Measurements from ENCODE around the gene CARMIL1. TPM values are rescaled to one million over a fixed set of nuclear protein-coding genes. Genes with fewer than 3 reads are reported as not detected.

The CARMIL1 gene
- total and polyA plus RNA-seq, 2 of the 8 experiments (the other 6 are each of a cell fraction or from before 2014, with no cell fraction given) = 20.3 to 40.4 TPM

DNA sequence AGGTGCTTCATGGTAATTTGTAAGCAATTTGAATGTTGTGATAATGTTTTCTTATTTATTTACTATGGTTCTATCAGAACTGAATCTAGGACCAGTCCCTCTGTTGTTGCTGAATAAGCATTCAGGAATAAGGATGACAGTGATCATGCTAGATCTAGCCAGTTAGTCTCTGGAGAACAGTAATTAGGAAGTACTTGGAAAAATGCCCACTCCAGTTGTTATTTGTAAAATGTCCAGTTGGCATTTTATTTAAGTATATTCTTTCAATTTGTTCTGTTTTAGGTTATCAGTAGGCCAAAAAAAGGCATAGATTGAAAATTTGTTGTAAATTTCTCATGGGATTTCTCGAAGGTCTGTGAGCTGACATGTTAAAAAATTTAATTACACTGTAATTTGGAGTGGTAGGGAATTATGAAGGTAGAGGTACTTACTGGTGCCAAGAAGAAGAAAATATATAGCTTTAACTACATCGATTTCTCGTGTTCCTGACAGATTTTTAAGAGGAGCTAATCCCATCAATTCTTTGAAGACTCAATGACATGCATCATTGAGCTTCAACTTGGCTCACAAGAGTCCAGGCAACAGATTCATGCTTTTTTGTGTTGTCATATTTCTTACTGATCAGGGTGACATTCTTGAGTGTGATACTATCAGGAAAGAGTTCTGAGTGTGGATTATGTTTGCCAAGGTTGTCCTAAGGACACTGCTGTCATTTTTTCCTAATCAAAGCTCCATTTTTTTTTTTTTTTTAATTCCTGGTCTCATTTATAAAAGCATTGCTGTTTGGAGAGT lies 177.3 kb downstream of the CARMIL1 start:
- no peaks in the 10 kb centered on the region for H3K79me1 ChIP-seq (ENCODE audit: low read depth, low read length)
- no peaks in the 10 kb centered on the region; a peak in 1 of 8 replicates for H3K36me3 ChIP-seq (ENCODE audit: control insufficient read depth in 2 of 4, insufficient read depth in 4 of 4, low read length in 3 of 4)
- H3K4ac ChIP-seq (replicated peaks; ENCODE audit: insufficient read length, low read depth, low read length) = no peak overlapping the region
- no peak overlapping the region for H3K23ac ChIP-seq (ENCODE audit: insufficient read length)
- H2BK12ac ChIP-seq (ENCODE audit: low read depth, low read length) = no peak overlapping the region
- FAIRE-seq = no peak
- no peak overlapping the region for H2BK5ac ChIP-seq (ENCODE audit: low read depth, low read length)
- H4K91ac ChIP-seq (replicated peaks; ENCODE audit: insufficient read length, low read length) = no peak overlapping the region
- H3K4me3 ChIP-seq (ENCODE audit: extremely low read depth in 1 of 4, insufficient read depth in 2 of 4, low read depth in 3 of 4, low read length in 4 of 4) = no peak overlapping the region
- H3K9ac ChIP-seq (replicated peaks in 1 of 4; ENCODE audit: extremely low read depth in 1 of 4, low read depth in 3 of 4, low read length in 3 of 4) = no peak overlapping the region
- ChIA-PET POLR2A (ENCODE audit: partially characterized antibody) (interaction anchor here (0.6 kb wide), 1 partner anchor 21 kb away, joined by 3 read pairs; no protein-coding TSS in a partner anchor), CTCF (ENCODE audit: partially characterized antibody) (interaction anchor here (0.6 to 1.4 kb wide), 8 partner anchors 16 to 210 kb away, joined by 3 to 6 read pairs (median 3); partner anchors contain the start of gene CARMIL1)
- H4K20me1 ChIP-seq (replicated peaks in 1 of 2; ENCODE audit: control insufficient read depth in 1 of 2, insufficient read depth in 2 of 2, low read length in 2 of 2) = no peaks in the 10 kb centered on the region
- no peak overlapping the region for H4K8ac ChIP-seq (ENCODE audit: extremely low read depth, insufficient read depth, low read length)
- no peak overlapping the region for H3K4me2 ChIP-seq (ENCODE audit: insufficient read depth in 1 of 2, low read depth in 2 of 2, low read length in 2 of 2)
- no peak overlapping the region for H2BK15ac ChIP-seq (ENCODE audit: low read length)
- H3K4me1 ChIP-seq (replicated peaks in 1 of 4; ENCODE audit: control insufficient read depth in 3 of 4, insufficient read depth in 4 of 4, low read length in 3 of 4) = peaks cover 0 to 6% (median 1%) of the 10 kb centered on the region in 4 experiments; a peak in 2 of 7 replicates
- no peak overlapping the region for H4K5ac ChIP-seq (ENCODE audit: insufficient read length, low read depth, low read length)
- no peak overlapping the region for H3K14ac ChIP-seq (ENCODE audit: insufficient read length)
- TF ChIP-seq SP1 (IDR thresholded peaks at IDR 0.05; ENCODE audit: low read depth, low read length) (no peak), POLR2A (IDR thresholded peaks at IDR 0.05; ENCODE audit: control extremely low read depth in 1 of 2, low read depth in 2 of 2, low read length in 2 of 2) (no peak), CBX8 (IDR thresholded peaks at IDR 0.05; ENCODE audit: borderline replicate concordance, low read depth, low read length) (no peak), CBX5 (IDR thresholded peaks at IDR 0.05; ENCODE audit: low read depth, low read length) (no peak), BCL11A (IDR thresholded peaks at IDR 0.05; ENCODE audit: low read depth in 2 of 2, low read length in 2 of 2) (no peak), BRCA1 (IDR thresholded peaks at IDR 0.05; ENCODE audit: low read depth, low read length) (no peak)
- TF ChIP-seq, protein P1, sequence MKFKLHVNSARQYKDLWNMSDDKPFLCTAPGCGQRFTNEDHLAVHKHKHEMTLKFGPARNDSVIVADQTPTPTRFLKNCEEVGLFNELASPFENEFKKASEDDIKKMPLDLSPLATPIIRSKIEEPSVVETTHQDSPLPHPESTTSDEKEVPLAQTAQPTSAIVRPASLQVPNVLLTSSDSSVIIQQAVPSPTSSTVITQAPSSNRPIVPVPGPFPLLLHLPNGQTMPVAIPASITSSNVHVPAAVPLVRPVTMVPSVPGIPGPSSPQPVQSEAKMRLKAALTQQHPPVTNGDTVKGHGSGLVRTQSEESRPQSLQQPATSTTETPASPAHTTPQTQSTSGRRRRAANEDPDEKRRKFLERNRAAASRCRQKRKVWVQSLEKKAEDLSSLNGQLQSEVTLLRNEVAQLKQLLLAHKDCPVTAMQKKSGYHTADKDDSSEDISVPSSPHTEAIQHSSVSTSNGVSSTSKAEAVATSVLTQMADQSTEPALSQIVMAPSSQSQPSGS (IDR thresholded peaks at IDR 0.05; ENCODE audit: low read length) = no peak
- H3K79me2 ChIP-seq (ENCODE audit: control insufficient read depth in 1 of 2, insufficient read depth in 2 of 2, low read length in 2 of 2) = no peaks in the 10 kb centered on the region
- DNase-seq (ENCODE audit: low read depth in 1 of 2, low spot score in 2 of 2) = no peak
- no peak overlapping the region for H2AFZ ChIP-seq (ENCODE audit: low read length)
- no peak overlapping the region for H3K56ac ChIP-seq (replicated peaks; ENCODE audit: insufficient read length, low read depth, low read length)
- no peaks in the 10 kb centered on the region for H3K23me2 ChIP-seq (ENCODE audit: low read depth, low read length)
- H3K27me3 ChIP-seq (replicated peaks in 1 of 4; ENCODE audit: control insufficient read depth in 3 of 4, extremely low read depth in 1 of 4, insufficient read depth in 3 of 4, low read length in 3 of 4) = no peaks in the 10 kb centered on the region
- no peaks in the 10 kb centered on the region for H3K9me3 ChIP-seq (ENCODE audit: insufficient read depth in 2 of 2, low read depth in 1 of 2, low read length in 1 of 2)
- H2BK20ac ChIP-seq (ENCODE audit: low read length) = no peak overlapping the region
- H2AK5ac ChIP-seq (ENCODE audit: low read depth, low read length) = no peak overlapping the region
- H2BK120ac ChIP-seq (replicated peaks; ENCODE audit: low read depth, low read length) = no peak overlapping the region
- no peak overlapping the region for H3K18ac ChIP-seq (ENCODE audit: extremely low read depth, low read length)
- 96% methylated on average over 3 of the region's 3 CpGs; no CpG with 5 or more reads in 1 of the 2 experiments for WGBS, 2 experiments (ENCODE audit: extremely low coverage in 1 of 2, insufficient coverage in 1 of 2, insufficient read length in 1 of 2, insufficient replicate concordance in 2 of 2, low coverage in 1 of 2, low lambda C conversion rate in 2 of 2, missing lambda C conversion rate in 1 of 2)
- no peak overlapping the region for H3K27ac ChIP-seq (ENCODE audit: low read depth, low read length)

All from H1 (cell line).